ENCODE measurements around the gene SRD5A1.

The SRD5A1 gene

GRCh38 chr5:6712577-6713273, 79.5 kb downstream of the SRD5A1 start:
- no peak for TF ChIP-seq CTCF (IDR thresholded peaks at IDR 0.05)
- no peak for TF ChIP-seq ZFX (IDR thresholded peaks at IDR 0.05; ENCODE audit: borderline replicate concordance)
- peak overlapping the region; percentile 94 for H3K27ac ChIP-seq

- TF ChIP-seq CTCF (IDR thresholded peaks at IDR 0.05) (no peak), ZFX (IDR thresholded peaks at IDR 0.05; ENCODE audit: borderline replicate concordance) (no peak)
- peak within 1 kb of the TSS; percentile 94 for H3K27ac ChIP-seq
These were observed 80.3 kb downstream of the SRD5A1 start, which contains the start of gene TENT4A for GRCh38 chr5:6713274-6714225. TENT4A (plus strand) TSS chr5:6713432; CDS start chr5:6713984, 552 bp downstream.

GRCh38 chr5:6714226-6715041, 81.2 kb downstream of the SRD5A1 start:
- H3K27ac ChIP-seq, result peak overlapping the region; percentile 94
- TF ChIP-seq ZFX (IDR thresholded peaks at IDR 0.05; ENCODE audit: borderline replicate concordance) (no peak), CTCF (IDR thresholded peaks at IDR 0.05) (no peak)

- TF ChIP-seq ZFX (IDR thresholded peaks at IDR 0.05; ENCODE audit: borderline replicate concordance), result no peak
- TF ChIP-seq CTCF (IDR thresholded peaks at IDR 0.05), result no peak
These were observed 82.0 kb downstream of the SRD5A1 start for GRCh38 chr5:6715271-6715670.

GRCh38 chr5:6715758-6716628, 82.8 kb downstream of the SRD5A1 start:
- H3K27ac ChIP-seq, result no peak overlapping the region
- TF ChIP-seq CTCF (IDR thresholded peaks at IDR 0.05) (no peak), ZFX (IDR thresholded peaks at IDR 0.05; ENCODE audit: borderline replicate concordance) (no peak)

More at GRCh38 chr5:6715271-6715670, 82.0 kb downstream of the SRD5A1 start:
- no peak overlapping the region for H3K27ac ChIP-seq

- no peak for TF ChIP-seq CTCF (IDR thresholded peaks at IDR 0.05)
- TF ChIP-seq ZFX (IDR thresholded peaks at IDR 0.05; ENCODE audit: borderline replicate concordance), result no peak
- no peak overlapping the region for H3K27ac ChIP-seq
These were observed 83.4 kb downstream of the SRD5A1 start for GRCh38 chr5:6716629-6717149.
